ENCODE data around the gene BPIFB2. TPM values are rescaled to one million over a fixed set of nuclear protein-coding genes. Genes with fewer than 3 reads are reported as not detected.

The BPIFB2 gene
- total RNA-seq, 2 experiments from 2014 or later = not detected

DNA sequence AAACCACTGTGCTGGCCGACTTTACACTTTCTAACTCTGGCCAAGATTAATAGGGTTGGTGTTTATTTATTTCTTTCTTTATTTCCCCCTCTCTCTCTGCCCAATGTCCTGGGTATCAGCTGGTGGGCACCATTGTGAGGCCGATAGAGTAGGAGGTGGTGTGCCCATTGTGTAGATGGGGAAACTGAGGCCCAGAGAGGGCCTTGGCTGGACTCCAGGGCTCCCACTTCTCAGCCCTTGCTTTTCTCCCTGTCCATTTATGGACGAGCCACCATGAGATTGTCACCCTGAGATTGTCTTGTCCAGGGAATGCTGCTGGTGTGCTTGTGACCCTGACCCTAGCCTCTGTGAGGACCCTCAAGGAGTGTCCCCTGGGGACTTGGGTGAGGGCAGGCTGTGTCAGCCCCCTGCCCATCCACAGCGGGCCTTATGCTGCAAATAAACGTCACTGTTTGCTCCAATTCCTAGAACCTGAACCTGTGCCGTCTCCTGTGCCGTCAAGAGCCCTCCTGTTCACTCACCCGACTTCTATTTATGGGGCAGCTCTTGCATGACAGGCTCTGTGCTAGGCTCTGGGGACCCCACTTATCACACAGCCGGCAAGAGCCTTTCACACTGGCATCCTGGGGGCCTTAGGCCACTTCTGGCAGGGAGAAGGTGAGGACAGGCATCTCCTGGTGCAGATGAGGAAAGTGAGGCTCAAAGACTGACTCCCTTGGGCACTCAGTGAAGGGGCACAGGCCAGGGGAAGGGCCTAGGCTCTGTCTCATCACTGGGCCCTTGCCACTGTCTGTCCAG, 28.1 kb upstream of the BPIFB2 start:
- no peak overlapping the region for H3K4me3 Mint-ChIP-seq
- ChIA-PET CTCF (no interaction called here), POLR2A (no interaction called here)
- H3K27ac Mint-ChIP-seq = no peak overlapping the region
- DNase-seq (no peak), ATAC-seq (no peak)
- peaks cover 9% of the 10 kb centered on the region for H3K9me3 Mint-ChIP-seq (ENCODE audit: low read depth)
- intact Hi-C loops (cut with DNase I, micrococcal nuclease) = no loop called here
- H3K4me1 Mint-ChIP-seq = peaks cover 25% of the 10 kb centered on the region
- H3K36me3 Mint-ChIP-seq (ENCODE audit: low read depth) = peaks cover 7% of the 10 kb centered on the region
- no peaks in the 10 kb centered on the region for H3K27me3 Mint-ChIP-seq

GRCh38 chr20:32980131-32980941, 27.2 kb upstream of the BPIFB2 start:
- ChIA-PET CTCF (interaction anchor here (1.8 kb wide), 1 partner anchor 8 kb away, joined by 4 read pairs; no protein-coding TSS in a partner anchor), POLR2A (interaction anchor here (0.6 kb wide), 1 partner anchor 1530 kb away, joined by 4 read pairs; no protein-coding TSS in a partner anchor)
- Mint-ChIP-seq H3K4me1 (peaks cover 16% of the 10 kb centered on the region), H3K27me3 (no peaks in the 10 kb centered on the region), H3K27ac (no peak overlapping the region), H3K4me3 (no peak overlapping the region), H3K9me3 (ENCODE audit: low read depth) (peaks cover 9% of the 10 kb centered on the region), H3K36me3 (ENCODE audit: low read depth) (peaks cover 5% of the 10 kb centered on the region)
- intact Hi-C loops (cut with DNase I, micrococcal nuclease) = no loop called here
- DNase-seq (no peak), ATAC-seq (no peak)

DNA sequence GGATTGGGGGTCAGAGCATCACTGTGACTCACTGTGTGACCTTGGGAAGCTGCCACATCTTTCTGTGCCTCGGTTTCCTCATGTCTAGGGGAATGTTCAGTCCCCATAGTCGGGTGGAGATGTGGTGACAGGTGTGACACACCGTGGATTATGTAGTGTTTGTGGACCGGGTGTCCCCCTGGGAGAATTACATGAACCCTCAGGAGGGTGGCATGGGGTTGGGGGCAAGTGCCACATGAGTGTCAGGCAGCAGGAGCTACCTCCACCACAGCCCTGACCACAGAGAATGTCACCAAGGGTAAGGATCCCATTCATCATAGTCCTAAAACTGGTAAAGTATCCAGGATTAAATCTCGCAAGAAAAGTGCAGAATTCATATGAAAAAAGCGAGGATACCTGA, 26.5 kb upstream of the BPIFB2 start:
- Mint-ChIP-seq H3K9me3 (ENCODE audit: low read depth) (peaks cover 7% of the 10 kb centered on the region), H3K4me3 (no peak overlapping the region), H3K27me3 (no peaks in the 10 kb centered on the region), H3K4me1 (peaks cover 11% of the 10 kb centered on the region), H3K27ac (no peak overlapping the region), H3K36me3 (ENCODE audit: low read depth) (peaks cover 5% of the 10 kb centered on the region)
- DNase-seq = no peak
- ATAC-seq = no peak
- ChIA-PET POLR2A (interaction anchor here (0.6 kb wide), 1 partner anchor 1529 kb away, joined by 4 read pairs; no protein-coding TSS in a partner anchor), CTCF (interaction anchor here (0.9 to 1.8 kb wide), 2 partner anchors 9 to 36 kb away, joined by 4 read pairs; no protein-coding TSS in a partner anchor)
- intact Hi-C loops (cut with DNase I, micrococcal nuclease) = no loop called here

- Mint-ChIP-seq H3K27me3 (no peaks in the 10 kb centered on the region), H3K9me3 (ENCODE audit: low read depth) (no peaks in the 10 kb centered on the region), H3K4me1 (no peaks in the 10 kb centered on the region), H3K4me3 (no peak overlapping the region), H3K27ac (no peak overlapping the region), H3K36me3 (ENCODE audit: low read depth) (no peaks in the 10 kb centered on the region)
- ATAC-seq = no peak
- ChIA-PET CTCF (interaction anchor here (0.7 to 1.5 kb wide), 4 partner anchors 9 to 193 kb away, joined by 3 read pairs; no protein-coding TSS in a partner anchor), POLR2A (no interaction called here)
- no peak for DNase-seq
- intact Hi-C loops (cut with DNase I, micrococcal nuclease) = no loop called here
These were observed 24.7 kb upstream of the BPIFB2 start for GRCh38 chr20:32982617-32983458.

- Mint-ChIP-seq H3K4me3 (no peak overlapping the region), H3K27ac (no peak overlapping the region), H3K9me3 (ENCODE audit: low read depth) (no peaks in the 10 kb centered on the region), H3K27me3 (no peaks in the 10 kb centered on the region), H3K36me3 (ENCODE audit: low read depth) (no peaks in the 10 kb centered on the region), H3K4me1 (no peaks in the 10 kb centered on the region)
- intact Hi-C loops (cut with DNase I, micrococcal nuclease) = no loop called here
- ATAC-seq (no peak), DNase-seq (no peak)
- ChIA-PET CTCF (interaction anchor here (0.7 to 1.5 kb wide), 3 partner anchors 8 to 37 kb away, joined by 3 read pairs; no protein-coding TSS in a partner anchor), POLR2A (no interaction called here)
These were observed 23.9 kb upstream of the BPIFB2 start for GRCh38 chr20:32983459-32984112.

DNA sequence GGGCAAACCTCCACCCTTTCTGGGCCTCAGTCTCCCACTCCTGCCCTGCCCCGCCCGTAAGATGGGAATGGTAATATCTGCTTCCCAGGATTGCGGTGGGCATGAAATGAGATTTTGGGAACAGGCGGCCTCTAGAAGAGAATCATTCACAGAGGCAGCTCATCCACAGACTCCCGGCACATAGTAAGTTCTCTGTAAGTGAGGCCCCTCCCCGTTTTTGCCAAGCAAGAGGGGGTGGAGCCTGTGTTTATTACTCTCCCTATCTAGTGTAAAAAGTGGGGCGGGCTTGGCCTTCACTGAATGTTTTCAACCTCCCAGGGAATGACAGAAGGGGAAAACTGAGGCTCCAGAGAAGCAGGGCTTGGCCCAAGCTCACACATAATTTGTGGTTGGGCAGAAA, 23.3 kb upstream of the BPIFB2 start:
- H3K36me3 Mint-ChIP-seq (ENCODE audit: low read depth) = no peaks in the 10 kb centered on the region
- no peak for ATAC-seq
- no peaks in the 10 kb centered on the region for H3K4me1 Mint-ChIP-seq
- intact Hi-C loops (cut with DNase I, micrococcal nuclease) = no loop called here
- H3K27me3 Mint-ChIP-seq = no peaks in the 10 kb centered on the region
- ChIA-PET POLR2A (no interaction called here), CTCF (interaction anchor here (1.2 to 1.5 kb wide), 2 partner anchors 8 to 12 kb away, joined by 3 read pairs; no protein-coding TSS in a partner anchor)
- H3K4me3 Mint-ChIP-seq = no peak overlapping the region
- no peak for DNase-seq
- H3K27ac Mint-ChIP-seq = no peak overlapping the region
- no peaks in the 10 kb centered on the region for H3K9me3 Mint-ChIP-seq (ENCODE audit: low read depth)

DNA sequence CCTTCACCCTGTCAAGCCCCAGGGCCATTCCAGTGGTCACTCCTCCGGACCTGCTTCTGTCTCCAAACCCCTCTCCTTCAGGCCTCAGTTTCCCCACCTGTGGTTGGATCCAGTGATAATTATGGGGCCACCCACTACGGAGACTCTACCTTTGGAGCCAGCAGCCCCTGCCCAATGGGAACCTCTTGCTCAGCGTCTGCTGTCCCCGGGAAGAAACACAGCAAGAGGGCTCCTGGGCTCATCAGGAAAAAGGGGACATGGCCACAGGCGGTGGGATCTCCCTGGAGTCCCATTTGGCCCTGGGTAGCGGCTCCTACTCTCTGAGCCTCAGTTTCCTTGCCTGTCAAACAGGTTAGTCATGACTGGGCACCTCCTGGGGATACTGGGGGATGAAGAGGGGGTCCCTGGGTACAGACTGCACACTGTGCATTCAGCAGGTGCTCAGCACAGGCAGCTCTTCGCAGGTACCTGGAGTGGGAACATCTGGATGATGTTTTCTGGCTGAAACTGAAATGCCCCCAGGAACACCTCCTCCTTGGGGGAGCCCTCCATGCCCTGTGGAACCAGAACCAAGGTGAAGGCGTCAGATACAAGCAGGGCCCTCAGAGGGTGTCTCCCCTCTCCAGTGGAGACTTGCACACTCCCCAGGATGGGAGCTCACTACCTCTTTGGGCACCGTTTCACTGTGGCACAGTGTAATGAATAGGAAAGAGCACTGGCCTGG, 22.7 kb upstream of the BPIFB2 start:
- H3K4me3 Mint-ChIP-seq = no peak overlapping the region
- POLR2A ChIA-PET = no interaction called here
- intact Hi-C loops (cut with DNase I, micrococcal nuclease) = no loop called here
- no peaks in the 10 kb centered on the region for H3K36me3 Mint-ChIP-seq (ENCODE audit: low read depth)
- H3K27ac Mint-ChIP-seq = no peak overlapping the region
- DNase-seq (no peak), ATAC-seq (no peak)
- no peaks in the 10 kb centered on the region for H3K9me3 Mint-ChIP-seq (ENCODE audit: low read depth)
- CTCF ChIA-PET = interaction anchor here (1.5 kb wide), 1 partner anchor 11 kb away, joined by 5 read pairs; no protein-coding TSS in a partner anchor
- H3K4me1 Mint-ChIP-seq = no peaks in the 10 kb centered on the region
- no peaks in the 10 kb centered on the region for H3K27me3 Mint-ChIP-seq

- H3K9me3 Mint-ChIP-seq (ENCODE audit: low read depth) = no peaks in the 10 kb centered on the region
- H3K27me3 Mint-ChIP-seq = no peaks in the 10 kb centered on the region
- CTCF ChIA-PET = interaction anchor here (1.5 kb wide), 1 partner anchor 10 kb away, joined by 5 read pairs; no protein-coding TSS in a partner anchor
- DNase-seq (no peak), ATAC-seq (no peak)
- H3K4me3 Mint-ChIP-seq = no peak overlapping the region
- POLR2A ChIA-PET = no interaction called here
- intact Hi-C loops (cut with DNase I, micrococcal nuclease) = no loop called here
- no peak overlapping the region for H3K27ac Mint-ChIP-seq
- H3K36me3 Mint-ChIP-seq (ENCODE audit: low read depth) = no peaks in the 10 kb centered on the region
- peaks cover 2% of the 10 kb centered on the region for H3K4me1 Mint-ChIP-seq
These were observed 21.9 kb upstream of the BPIFB2 start for GRCh38 chr20:32985596-32985995.

GRCh38 chr20:32986331-32986966, 21.1 kb upstream of the BPIFB2 start:
- H3K27me3 Mint-ChIP-seq = no peaks in the 10 kb centered on the region
- H3K4me3 Mint-ChIP-seq = no peak overlapping the region
- no peak overlapping the region for H3K27ac Mint-ChIP-seq
- intact Hi-C loops (cut with DNase I, micrococcal nuclease) = no loop called here
- CTCF ChIA-PET = interaction anchor here (1.5 kb wide), 1 partner anchor 9 kb away, joined by 5 read pairs; no protein-coding TSS in a partner anchor
- ATAC-seq = no peak
- DNase-seq = no peak
- POLR2A ChIA-PET = interaction anchor here (0.7 kb wide), 1 partner anchor 15 kb away, joined by 3 read pairs; no protein-coding TSS in a partner anchor
- H3K4me1 Mint-ChIP-seq = peaks cover 8% of the 10 kb centered on the region
- no peaks in the 10 kb centered on the region for H3K9me3 Mint-ChIP-seq (ENCODE audit: low read depth)
- H3K36me3 Mint-ChIP-seq (ENCODE audit: low read depth) = no peaks in the 10 kb centered on the region

All from activated CD4-positive, alpha-beta T cell treated with anti-CD3 and anti-CD28 coated beads for 36 hours (primary cell).